ENCODE data around the gene AK4. TPM values are rescaled to one million over a fixed set of nuclear protein-coding genes. Genes with fewer than 3 reads are reported as not detected.
"Not testable (repeated sequence)": the region's sequence is repeated elsewhere in the genome, so short reads cannot be mapped to it uniquely, and the experiment has no call there.

The AK4 gene
- total RNA-seq, 4 donors from 2014 or later: 1.4 to 2.6 (median 1.8) TPM

DNA sequence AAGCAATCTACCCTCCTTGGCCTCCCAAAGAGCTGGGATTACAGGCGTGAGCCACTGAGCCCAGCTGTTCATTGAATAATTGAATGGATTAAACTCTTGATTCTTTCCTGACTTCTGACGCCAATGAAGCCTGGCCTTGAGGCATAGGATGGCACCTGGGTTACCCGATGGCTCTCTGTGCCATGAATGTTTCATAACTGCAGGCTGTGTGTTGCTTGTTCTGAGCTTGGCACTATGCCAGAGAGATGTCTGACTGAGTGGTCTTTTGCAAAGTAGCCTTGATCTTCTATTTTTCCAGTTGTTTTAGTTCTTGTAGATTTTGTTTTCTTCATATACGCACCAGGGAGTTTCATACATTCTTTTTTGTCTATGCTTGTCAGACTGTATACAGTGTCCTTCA is 38.5 kb upstream of the AK4 start:
- Histone ChIP-seq H3K9me3 (no peaks in the 10 kb centered on the region), H3K36me3 (no peaks in the 10 kb centered on the region), H3K27me3 (no peaks in the 10 kb centered on the region), H3K27ac (no peak overlapping the region), H3K4me3 (no peak overlapping the region), H3K4me1 (peaks cover 0 to 2% of the 10 kb centered on the region in 2 donors)
- ATAC-seq (no peak), DNase-seq (no peak)
- intact Hi-C loops (cut with DNase I; ENCODE audit: low total_unique reads) (no loop called here), in situ Hi-C loops (cut with MboI; ENCODE audit: low sequenced_read_pairs in 4 of 4) (no loop called here)
- TF ChIP-seq, protein P1, sequence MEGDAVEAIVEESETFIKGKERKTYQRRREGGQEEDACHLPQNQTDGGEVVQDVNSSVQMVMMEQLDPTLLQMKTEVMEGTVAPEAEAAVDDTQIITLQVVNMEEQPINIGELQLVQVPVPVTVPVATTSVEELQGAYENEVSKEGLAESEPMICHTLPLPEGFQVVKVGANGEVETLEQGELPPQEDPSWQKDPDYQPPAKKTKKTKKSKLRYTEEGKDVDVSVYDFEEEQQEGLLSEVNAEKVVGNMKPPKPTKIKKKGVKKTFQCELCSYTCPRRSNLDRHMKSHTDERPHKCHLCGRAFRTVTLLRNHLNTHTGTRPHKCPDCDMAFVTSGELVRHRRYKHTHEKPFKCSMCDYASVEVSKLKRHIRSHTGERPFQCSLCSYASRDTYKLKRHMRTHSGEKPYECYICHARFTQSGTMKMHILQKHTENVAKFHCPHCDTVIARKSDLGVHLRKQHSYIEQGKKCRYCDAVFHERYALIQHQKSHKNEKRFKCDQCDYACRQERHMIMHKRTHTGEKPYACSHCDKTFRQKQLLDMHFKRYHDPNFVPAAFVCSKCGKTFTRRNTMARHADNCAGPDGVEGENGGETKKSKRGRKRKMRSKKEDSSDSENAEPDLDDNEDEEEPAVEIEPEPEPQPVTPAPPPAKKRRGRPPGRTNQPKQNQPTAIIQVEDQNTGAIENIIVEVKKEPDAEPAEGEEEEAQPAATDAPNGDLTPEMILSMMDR (IDR thresholded peaks at IDR 0.05 in 4 of 5, conservative IDR thresholded peaks at IDR 0.05 in 1 of 5): no peak
- no peak for TF ChIP-seq POLR2A (IDR thresholded peaks at IDR 0.05)

DNA sequence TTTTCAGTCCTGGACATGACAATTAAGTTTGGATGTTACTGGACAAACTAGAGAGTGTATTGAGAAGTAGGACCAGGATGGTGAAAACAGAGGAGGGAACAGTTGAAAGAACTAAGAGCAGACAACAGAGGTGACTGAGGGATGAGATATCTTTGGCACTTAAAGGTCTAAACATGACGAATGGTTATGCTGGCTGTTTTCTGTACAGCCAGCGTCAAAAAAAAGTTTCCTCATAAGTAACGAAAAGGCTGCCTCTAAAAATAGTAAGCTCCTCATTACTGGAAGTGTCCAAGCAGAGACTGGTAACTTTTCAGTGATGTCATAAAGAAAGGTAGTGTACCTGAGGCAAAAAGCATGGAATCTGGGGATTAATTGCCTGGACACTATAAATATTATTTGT is 35.2 kb upstream of the AK4 start:
- Histone ChIP-seq H3K4me1 (peaks cover 0 to 4% of the 10 kb centered on the region in 2 donors), H3K9me3 (no peaks in the 10 kb centered on the region), H3K4me3 (no peak overlapping the region), H3K27ac (no peak overlapping the region), H3K27me3 (no peaks in the 10 kb centered on the region), H3K36me3 (no peaks in the 10 kb centered on the region)
- intact Hi-C loops (cut with DNase I; ENCODE audit: low total_unique reads) (no loop called here), in situ Hi-C loops (cut with MboI; ENCODE audit: low sequenced_read_pairs in 4 of 4) (no loop called here)
- TF ChIP-seq POLR2A (IDR thresholded peaks at IDR 0.05): no peak
- TF ChIP-seq, protein P1 (IDR thresholded peaks at IDR 0.05 in 4 of 5, conservative IDR thresholded peaks at IDR 0.05 in 1 of 5): no peak
- DNase-seq (no peak), ATAC-seq (no peak)

DNA sequence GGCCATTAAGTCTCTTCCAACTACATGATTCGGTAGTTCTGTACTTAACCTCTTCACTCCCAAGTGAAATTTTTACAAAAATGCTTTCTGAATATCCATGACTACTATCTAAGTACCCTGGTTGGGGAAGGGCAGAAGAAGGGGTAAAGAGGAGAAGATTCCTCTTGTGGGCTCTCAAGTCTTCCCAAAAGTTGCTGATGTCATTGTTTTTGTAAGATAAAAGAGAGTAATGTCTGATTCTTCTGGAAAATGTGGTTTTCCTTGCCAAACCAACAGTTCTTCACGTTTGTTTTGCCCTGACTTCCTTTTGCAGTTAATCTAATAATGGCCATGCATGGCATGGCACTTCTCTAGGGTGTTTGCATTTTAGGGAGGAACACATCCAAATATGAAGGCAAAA is 34.7 kb upstream of the AK4 start:
- in situ Hi-C loops (cut with MboI; ENCODE audit: low sequenced_read_pairs in 4 of 4) (no loop called here), intact Hi-C loops (cut with DNase I; ENCODE audit: low total_unique reads) (no loop called here)
- no peaks in the 10 kb centered on the region for H3K36me3 ChIP-seq
- no peak for DNase-seq
- H3K27ac ChIP-seq: no peak overlapping the region
- TF ChIP-seq, protein P1 (IDR thresholded peaks at IDR 0.05 in 4 of 5, conservative IDR thresholded peaks at IDR 0.05 in 1 of 5): no peak
- no peak for TF ChIP-seq POLR2A (IDR thresholded peaks at IDR 0.05)
- H3K9me3 ChIP-seq: no peaks in the 10 kb centered on the region
- H3K27me3 ChIP-seq: no peaks in the 10 kb centered on the region
- no peak overlapping the region for H3K4me3 ChIP-seq
- peaks cover 0 to 4% of the 10 kb centered on the region in 2 donors for H3K4me1 ChIP-seq
- no peak for ATAC-seq

DNA sequence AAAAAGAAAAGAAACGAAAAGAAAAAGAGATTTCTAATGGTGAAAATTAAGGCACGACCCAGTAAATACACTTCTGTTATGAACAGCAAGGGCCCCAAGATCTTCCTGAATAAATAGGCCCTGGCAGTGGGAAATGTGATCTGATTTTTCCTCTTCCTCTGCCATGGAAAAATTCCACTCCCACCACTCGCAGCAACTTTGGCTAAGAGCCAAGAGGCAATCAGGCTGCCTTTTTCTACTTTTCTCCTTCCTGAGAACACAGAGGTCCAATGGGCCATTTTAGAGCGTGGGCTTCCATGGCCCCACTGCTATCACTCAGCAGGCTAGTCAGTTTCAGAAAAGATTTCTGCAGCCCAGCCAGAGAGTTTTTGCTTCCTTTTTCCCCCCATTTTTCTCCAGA is 33.7 kb upstream of the AK4 start:
- DNase-seq (no peak), ATAC-seq (no peak)
- intact Hi-C loops (cut with DNase I; ENCODE audit: low total_unique reads): no loop called here
- Histone ChIP-seq H3K4me1 (peaks cover 0 to 4% of the 10 kb centered on the region in 2 donors), H3K4me3 (no peak overlapping the region), H3K36me3 (no peaks in the 10 kb centered on the region), H3K27me3 (no peaks in the 10 kb centered on the region), H3K9me3 (no peaks in the 10 kb centered on the region), H3K27ac (peak overlapping the region in 3 of 4 donors; percentile 21 to 36 (median 33))
- TF ChIP-seq, protein P1 (IDR thresholded peaks at IDR 0.05 in 4 of 5, conservative IDR thresholded peaks at IDR 0.05 in 1 of 5): no peak
- TF ChIP-seq POLR2A (IDR thresholded peaks at IDR 0.05): no peak
- in situ Hi-C loops (cut with MboI; ENCODE audit: low sequenced_read_pairs in 4 of 4): no loop called here

DNA sequence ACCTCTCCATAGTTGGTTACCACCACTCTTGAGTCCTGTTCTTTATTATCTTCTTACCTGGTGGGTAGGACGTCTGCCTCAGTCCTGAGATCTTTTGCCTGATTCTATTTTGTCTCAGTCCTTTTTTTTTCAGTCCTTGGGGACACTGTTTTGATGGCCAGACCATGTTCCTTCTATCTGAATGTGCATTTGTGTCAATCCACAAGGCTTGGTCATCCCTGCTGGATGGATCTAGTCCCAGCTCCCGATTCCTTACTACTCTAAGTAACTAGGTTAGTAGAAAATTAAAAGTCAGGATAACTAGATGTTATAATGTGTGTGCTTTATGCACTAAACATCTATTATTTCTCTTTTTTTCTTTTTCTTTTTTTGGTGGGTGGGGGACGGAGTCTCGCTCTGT is 28.1 kb upstream of the AK4 start:
- intact Hi-C loops (cut with DNase I; ENCODE audit: low total_unique reads): no loop called here
- in situ Hi-C loops (cut with MboI; ENCODE audit: low sequenced_read_pairs in 4 of 4): no loop called here
- Histone ChIP-seq H3K4me3 (no peak overlapping the region), H3K4me1 (no peaks in the 10 kb centered on the region), H3K9me3 (no peaks in the 10 kb centered on the region), H3K36me3 (no peaks in the 10 kb centered on the region), H3K27ac (no peak overlapping the region), H3K27me3 (no peaks in the 10 kb centered on the region)
- TF ChIP-seq, protein P1 (IDR thresholded peaks at IDR 0.05 in 4 of 5, conservative IDR thresholded peaks at IDR 0.05 in 1 of 5): no peak
- no peak for TF ChIP-seq POLR2A (IDR thresholded peaks at IDR 0.05)
- ATAC-seq: no peak
- no peak for DNase-seq

DNA sequence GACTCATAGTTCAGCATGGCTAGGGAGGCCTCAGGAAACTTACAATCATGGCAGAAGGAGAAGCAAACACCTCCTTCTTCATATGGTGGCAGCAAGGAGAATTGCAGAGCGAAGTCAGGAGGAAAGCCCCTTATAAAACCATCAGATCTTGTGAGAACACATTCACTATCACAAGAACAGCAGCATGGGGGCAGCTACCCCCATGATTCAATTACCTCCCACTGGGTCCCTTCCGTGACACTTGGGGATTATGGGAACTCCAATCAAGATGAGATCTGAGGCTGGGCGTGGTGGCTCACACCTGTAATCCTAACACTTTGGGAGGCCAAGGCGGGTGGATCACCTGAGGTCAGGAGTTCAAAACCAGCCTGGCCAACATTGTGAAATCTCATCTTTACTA is 18.9 kb upstream of the AK4 start:
- intact Hi-C loops (cut with DNase I; ENCODE audit: low total_unique reads); in situ Hi-C loops (cut with MboI; ENCODE audit: low sequenced_read_pairs in 4 of 4); H3K27me3 ChIP-seq; H3K4me1 ChIP-seq; ATAC-seq; H3K9me3 ChIP-seq; DNase-seq; H3K36me3 ChIP-seq; H3K27ac ChIP-seq; H3K4me3 ChIP-seq: not testable (repeated sequence)
